Pancreas (tissue), 10 donors: ENCODE data around the gene CCDC159. TPM values are rescaled to one million over a fixed set of nuclear protein-coding genes. Genes with fewer than 3 reads are reported as not detected.
"Not testable (repeated sequence)": the region's sequence is repeated elsewhere in the genome, so short reads cannot be mapped to it uniquely, and the experiment has no call there.

Experiments
- ATAC-seq, 4 donors: fragments of 200-7000 bp; cut with Tn5 transposase; one replicate each; pipeline versions ENCODE4 v1.8.0 to v1.9.1; 2020; ENCODE audit warnings: mild to moderate bottlenecking in 4 of 4, moderate library complexity in 4 of 4
- DNase-seq, 6 donors: peaks; one replicate each; pipeline ENCODE4 v3.0.0-alpha.2; 2020
- FAIRE-seq: peaks from 2 replicates; lab custom pipeline; 2012; peaks lifted over from hg19 to GRCh38; lab: Jason Lieb, UNC
- H3K27ac ChIP-seq, 4 donors: fragments of 200-600 bp; sonication (generic); 1 replicate in 3 of 4; 2 replicates in 1 of 4; pipeline versions ENCODE4 v1.5.0 to v1.8.0; 2020
- H3K27me3 ChIP-seq, 4 donors: fragments of 200-600 bp; one replicate each; pipeline ENCODE4 v1.8.0; 2021
- H3K36me3 ChIP-seq, 3 donors: fragments of 200-600 bp; sonication (generic) in 1 of 3; one replicate each; pipeline versions ENCODE4 v1.5.0 to v1.8.0; 2020 to 2021
- H3K4me1 ChIP-seq, 3 donors: fragments of 200-600 bp; one replicate each; pipeline ENCODE4 v1.8.0; 2021
- H3K4me3 ChIP-seq, 4 donors: fragments of 200-600 bp; sonication (generic) in 2 of 4; one replicate each; pipeline versions ENCODE4 v1.5.0 to v1.8.0; 2020 to 2021
- H3K9me3 ChIP-seq, 4 donors: fragments of 200-600 bp; one replicate each; pipeline ENCODE4 v1.8.0; 2021
- WGBS, 2 donors: extraction: QIAGEN DNeasy Blood & Tissue Kit; methylation state at CpG; one replicate each; pipeline ENCODE4 v1.1.7; 2013; 5-methylcytosine and 5-hydroxymethylcytosine counted together
- intact Hi-C, 3 donors: fragments of 100-400 bp; cut with DNase I; formaldehyde crosslinking; loops; one replicate each; pipeline versions ENCODE4 v1.11.1 to v1.14.2; 2022
- polyA plus RNA-seq, 2 donors: library from polyadenylated mRNA; stranded (reverse); fragments of 200-250 nt; gene quantifications; one replicate each; pipeline ENCODE4 v1.2.3, GENCODE V29; 2013
- total RNA-seq, 6 donors: library from RNA; stranded (reverse); fragmentation: NEBNext Ultra II Directional in 4 of 6; extraction: Animal tissue kit (Norgen Biotek cat#: 25700) in 4 of 6; gene quantifications; one replicate each; pipeline versions ENCODE4 v1.2.1 to v1.2.4, GENCODE V29; 2021 to 2023
- TF ChIP-seq, protein P1 (sequence below), 4 donors: fragments of 200-600 bp; sonication (generic) in 3 of 4; IDR thresholded peaks; one replicate each; pipeline versions ENCODE4 v1.5.0 to v1.8.0; 2021; ENCODE audit warnings: antibody characterized with exemption in 4 of 4
- donor health status: healthy with polysubstance abuse.
- donor health status: DM: no; HTN: no; CAD: no; lungs with moderate emphysema.
- donor health status: DM: no; HTN: no; CAD: no.
- donor health status: control.
- donor health status: control.
- donor health status: Bipolar disorder and iron deficiency.
- donor health status: DM: yes; HTN: yes; CAD: no.
- donor health status: DM: no; HTN: no; CAD: no.
- donor health status: DM: no; HTN: no; CAD: no.
- donor health status: DM: yes; HTN: yes; CAD: no.

CCDC159 gene
- total and polyA plus RNA-seq, 8 donors: 11.6 to 106 (median 15.6) TPM

DNA sequence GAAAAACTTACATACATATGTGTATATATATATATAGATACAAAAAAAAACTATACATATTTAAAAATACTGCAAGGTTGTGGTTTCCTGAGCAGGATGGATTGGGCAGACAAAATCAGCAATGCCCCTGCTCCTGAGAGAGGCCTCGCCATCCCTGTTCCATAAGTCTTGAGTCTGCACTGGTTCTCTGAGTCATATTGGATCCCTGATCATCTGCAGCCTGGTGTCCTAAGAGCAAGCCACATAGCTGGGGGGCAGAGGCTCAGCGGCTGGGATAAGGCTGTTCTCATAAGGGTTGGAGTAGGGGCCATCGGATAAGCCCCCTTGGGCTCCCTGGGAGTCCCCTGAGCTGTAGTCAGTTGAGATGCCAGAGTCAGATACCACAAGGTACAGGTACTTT lies 31.4 kb downstream of the CCDC159 start:
- DNase-seq (no peak), ATAC-seq (no peak), FAIRE-seq (no peak)
- TF ChIP-seq, protein P1, sequence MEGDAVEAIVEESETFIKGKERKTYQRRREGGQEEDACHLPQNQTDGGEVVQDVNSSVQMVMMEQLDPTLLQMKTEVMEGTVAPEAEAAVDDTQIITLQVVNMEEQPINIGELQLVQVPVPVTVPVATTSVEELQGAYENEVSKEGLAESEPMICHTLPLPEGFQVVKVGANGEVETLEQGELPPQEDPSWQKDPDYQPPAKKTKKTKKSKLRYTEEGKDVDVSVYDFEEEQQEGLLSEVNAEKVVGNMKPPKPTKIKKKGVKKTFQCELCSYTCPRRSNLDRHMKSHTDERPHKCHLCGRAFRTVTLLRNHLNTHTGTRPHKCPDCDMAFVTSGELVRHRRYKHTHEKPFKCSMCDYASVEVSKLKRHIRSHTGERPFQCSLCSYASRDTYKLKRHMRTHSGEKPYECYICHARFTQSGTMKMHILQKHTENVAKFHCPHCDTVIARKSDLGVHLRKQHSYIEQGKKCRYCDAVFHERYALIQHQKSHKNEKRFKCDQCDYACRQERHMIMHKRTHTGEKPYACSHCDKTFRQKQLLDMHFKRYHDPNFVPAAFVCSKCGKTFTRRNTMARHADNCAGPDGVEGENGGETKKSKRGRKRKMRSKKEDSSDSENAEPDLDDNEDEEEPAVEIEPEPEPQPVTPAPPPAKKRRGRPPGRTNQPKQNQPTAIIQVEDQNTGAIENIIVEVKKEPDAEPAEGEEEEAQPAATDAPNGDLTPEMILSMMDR (IDR thresholded peaks at IDR 0.05): no peak
- no peak overlapping the region for H3K4me3 ChIP-seq
- WGBS, 2 donors: 95% methylated on average over 3 of the region's 3 CpGs
- H3K27me3 ChIP-seq: no peaks in the 10 kb centered on the region
- H3K9me3 ChIP-seq: no peaks in the 10 kb centered on the region
- H3K27ac ChIP-seq: peak overlapping the region in 1 of 4 donors; percentile 12
- H3K4me1 ChIP-seq: peaks cover 4 to 33% (median 5%) of the 10 kb centered on the region in 3 donors
- intact Hi-C loops: no loop called here
- no peaks in the 10 kb centered on the region for H3K36me3 ChIP-seq

DNA sequence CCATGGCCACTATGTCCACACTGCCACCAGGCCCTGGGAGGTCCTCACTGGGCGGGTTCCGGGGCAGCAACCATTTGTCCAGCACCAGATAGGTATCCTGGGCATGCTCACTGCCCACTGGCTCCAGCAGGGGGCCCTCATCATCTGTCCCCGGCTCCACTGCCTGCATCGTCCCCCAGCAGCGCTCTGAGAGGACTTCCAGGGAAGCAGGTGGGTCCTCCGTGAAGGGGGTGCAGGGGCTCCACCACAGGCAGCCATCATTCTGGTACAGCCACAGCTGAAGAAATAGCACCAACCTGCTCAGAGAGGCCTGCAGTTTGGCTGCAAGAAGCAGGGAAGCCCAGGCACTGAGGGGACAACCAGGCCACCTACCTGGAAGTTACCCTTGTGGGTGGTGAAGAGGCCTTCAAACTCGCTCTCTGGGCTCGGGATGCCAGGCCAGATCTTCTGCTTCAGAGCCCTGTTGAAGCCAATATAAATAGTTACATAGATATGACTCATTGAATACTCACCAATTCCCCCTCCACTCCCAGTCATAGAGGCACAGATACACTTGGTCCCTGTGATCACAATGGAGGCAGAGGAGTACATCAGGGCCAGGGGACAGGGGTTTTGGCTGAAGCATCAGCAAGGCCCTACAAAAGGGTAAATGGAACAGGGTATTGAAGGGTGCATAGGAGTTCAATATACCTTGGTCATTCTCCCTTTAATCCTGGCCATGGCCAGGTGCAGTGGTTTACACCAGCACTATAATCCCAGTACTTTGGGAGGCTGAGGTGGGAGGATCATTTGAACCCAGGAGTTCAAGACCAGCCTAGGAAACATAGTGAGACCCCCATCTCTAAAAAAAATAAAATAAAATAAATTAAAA lies 32.2 kb downstream of the CCDC159 start:
- no peak for ATAC-seq
- Histone ChIP-seq H3K9me3 (no peaks in the 10 kb centered on the region), H3K36me3 (no peaks in the 10 kb centered on the region), H3K4me1 (peaks cover 4 to 33% (median 5%) of the 10 kb centered on the region in 3 donors), H3K27ac (peak overlapping the region in 1 of 4 donors; percentile 37), H3K4me3 (no peak overlapping the region), H3K27me3 (no peaks in the 10 kb centered on the region)
- 50 to 54% methylated on average over 8 of the region's 8 CpGs for WGBS, 2 donors
- TF ChIP-seq, protein P1 (IDR thresholded peaks at IDR 0.05): peak in 3 of 4 donors; percentile 15 to 38 (median 37)
- no peak for FAIRE-seq
- peak in 4 of 6 donors; percentile 35 to 69 (median 54) for DNase-seq
- intact Hi-C loops: no loop called here

DNA sequence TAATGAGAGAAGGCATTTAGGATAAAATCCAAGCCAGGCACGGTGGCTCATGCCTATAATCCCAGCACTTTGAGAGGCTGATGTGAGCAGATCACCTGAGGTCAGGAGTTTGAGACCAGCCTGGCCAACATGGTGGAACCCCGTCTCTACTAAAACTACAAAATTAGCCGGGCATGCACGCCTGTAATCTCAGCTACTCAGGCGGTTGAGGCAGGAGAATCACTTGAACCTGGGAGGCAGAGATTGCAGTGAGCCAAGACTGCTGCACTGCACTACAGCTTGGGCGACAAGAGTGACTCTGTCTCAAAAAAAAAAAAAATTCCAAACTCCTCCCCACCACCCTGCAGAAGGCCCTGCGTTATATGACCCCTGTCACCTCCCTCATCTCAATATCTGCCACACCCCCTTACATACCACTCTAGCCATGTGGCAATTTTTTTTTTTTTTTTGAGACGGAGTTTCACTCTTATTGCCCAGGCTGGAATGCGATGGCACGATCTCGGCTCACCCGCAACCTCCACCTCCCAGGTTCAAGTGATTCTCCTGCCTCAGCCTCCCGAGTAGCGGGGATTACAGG lies 33.0 kb downstream of the CCDC159 start:
- not testable (repeated sequence) for FAIRE-seq

DNA sequence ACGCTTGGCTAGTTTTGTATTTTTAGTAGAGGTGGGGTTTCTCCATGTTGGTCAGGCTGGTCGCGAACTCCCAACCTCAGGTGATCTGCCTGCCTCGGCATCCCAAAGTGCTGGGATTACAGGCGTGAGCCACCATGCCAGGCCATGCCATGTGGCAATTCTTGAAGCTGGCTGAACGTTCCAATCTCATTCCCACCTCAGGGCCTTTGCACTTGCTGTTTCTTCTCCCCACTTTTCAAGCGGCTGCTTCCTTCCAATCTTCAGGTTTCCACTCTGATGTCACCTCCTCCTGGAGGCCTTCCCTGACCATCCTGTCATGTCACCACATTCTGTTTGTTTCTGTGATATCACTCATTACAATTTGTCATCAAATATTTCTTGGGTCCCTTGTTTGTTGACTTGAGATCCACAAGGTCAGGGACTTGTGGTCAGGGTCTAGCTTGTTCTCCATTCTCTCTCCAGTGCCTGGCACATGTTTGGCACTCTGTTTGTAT lies 33.6 kb downstream of the CCDC159 start:
- ATAC-seq (no peak), FAIRE-seq (no peak), DNase-seq (no peak)
- 88 to 93% methylated on average over 7 of the region's 7 CpGs for WGBS, 2 donors
- intact Hi-C loops: no loop called here
- Histone ChIP-seq H3K36me3 (no peaks in the 10 kb centered on the region), H3K4me1 (peaks cover 0 to 28% (median 4%) of the 10 kb centered on the region in 3 donors), H3K27ac (no peak overlapping the region), H3K27me3 (no peaks in the 10 kb centered on the region), H3K9me3 (no peaks in the 10 kb centered on the region), H3K4me3 (no peak overlapping the region)
- TF ChIP-seq, protein P1 (IDR thresholded peaks at IDR 0.05): no peak

More for the DNA sequence above, 33.0 kb downstream of the CCDC159 start:
- H3K9me3 ChIP-seq, ATAC-seq, H3K27ac ChIP-seq, H3K36me3 ChIP-seq, intact Hi-C loops, H3K27me3 ChIP-seq, DNase-seq, H3K4me3 ChIP-seq: not testable (repeated sequence)
- H3K4me1 ChIP-seq: peaks cover 0 to 28% (median 4%) of the 10 kb centered on the region in 3 donors
- WGBS, 2 donors: 89 to 94% methylated on average over 14 of the region's 14 CpGs
